ENCODE results near the gene TANK. TPM values are rescaled to one million over a fixed set of nuclear protein-coding genes. Genes with fewer than 3 reads are reported as not detected.

The TANK gene
- total and polyA plus RNA-seq, 2 of the 13 experiments (the other 11 are each of a cell fraction or from before 2014, with no cell fraction given) = 66.9 to 96.1 TPM

GRCh38 chr2:161122772-161123530 is 37.3 kb upstream of the TANK start (continued):
- TF ChIP-seq CSRNP1 (CRISPR knock-in tag; IDR thresholded peaks at IDR 0.05) (no peak), ZBED4 (CRISPR knock-in tag; IDR thresholded peaks at IDR 0.05; ENCODE audit: borderline replicate concordance) (no peak), ZNF614 (CRISPR knock-in tag; IDR thresholded peaks at IDR 0.05; ENCODE audit: borderline replicate concordance) (peak; percentile 65; the same call in 1 of the 2 replicates), SOX13 (IDR thresholded peaks at IDR 0.05) (no peak), SOX13 (CRISPR knock-in tag; conservative IDR thresholded peaks at IDR 0.05 in 1 of 2, IDR thresholded peaks at IDR 0.05 in 1 of 2) (peak in 1 of 2 experiments; percentile 14; a peak in 1 of 4 replicates), ETV5 (CRISPR knock-in tag; IDR thresholded peaks at IDR 0.05; ENCODE audit: borderline replicate concordance) (peak; percentile 70; the same call in 1 of the 2 replicates), NR2F1 (CRISPR knock-in tag; IDR thresholded peaks at IDR 0.05) (0 out of 4 replicates have a peak, but pooled peaks of 1 of the 2 experiments have one; percentile 17), MTF1 (CRISPR knock-in tag; IDR thresholded peaks at IDR 0.05) (no peak), ZBTB42 (CRISPR knock-in tag; IDR thresholded peaks at IDR 0.05) (no peak), ZNF577 (CRISPR knock-in tag; IDR thresholded peaks at IDR 0.05; ENCODE audit: borderline replicate concordance, low read depth) (no peak), GATAD2A (CRISPR knock-in tag; IDR thresholded peaks at IDR 0.05) (peak; percentile 81), ZBTB26 (CRISPR knock-in tag; IDR thresholded peaks at IDR 0.05; ENCODE audit: borderline replicate concordance) (0 out of 2 replicates have a peak, but pooled peaks have one; percentile 24), NFRKB (IDR thresholded peaks at IDR 0.05) (no peak), CEBPB (IDR thresholded peaks at IDR 0.05; ENCODE audit: borderline replicate concordance, low read depth, low read length) (no peak), CC2D1A (CRISPR knock-in tag; IDR thresholded peaks at IDR 0.05) (no peak), FOXO1 (CRISPR knock-in tag; IDR thresholded peaks at IDR 0.05) (peak; percentile 31; the same call in 1 of the 2 replicates), ATF1 (CRISPR knock-in tag; IDR thresholded peaks at IDR 0.05) (no peak), HOXA3 (CRISPR knock-in tag; IDR thresholded peaks at IDR 0.05) (no peak), ZNF275 (CRISPR knock-in tag; IDR thresholded peaks at IDR 0.05; ENCODE audit: borderline replicate concordance) (no peak), ZNF616 (CRISPR knock-in tag; IDR thresholded peaks at IDR 0.05; ENCODE audit: low read depth) (no peak), SP5 (CRISPR knock-in tag; IDR thresholded peaks at IDR 0.05; ENCODE audit: borderline replicate concordance, low read depth) (no peak), EHMT2 (IDR thresholded peaks at IDR 0.05; ENCODE audit: borderline replicate concordance, low read depth, low read length) (no peak; the same call in 1 of the 2 replicates)

Measured in HepG2 (cell line).